HG03354 (cell line): ENCODE data around the gene ATOH7.

ENCODE experiments used
- ATAC-seq: cut with Tn5 transposase; IDR thresholded peaks from one replicate; pipeline ENCODE4 v1.9.1; 2021; ENCODE audit warnings: mild to moderate bottlenecking; ENCODE audit not compliant: unreplicated experiment, poor library complexity, severe bottlenecking

The ATOH7 gene

GRCh38 chr10:68188835-68189234 lies 43.1 kb downstream of the ATOH7 start:
- ATAC-seq, result no peak

- ATAC-seq, result no peak
Measured at GRCh38 chr10:68185085-68185484, 46.8 kb downstream of the ATOH7 start.

GRCh38 chr10:68184546-68184945 lies 47.4 kb downstream of the ATOH7 start:
- ATAC-seq, result no peak
